Mammary epithelial cell (primary cell): ENCODE measurements around the gene FAM234B.

Source experiments
- CTCF ChIP-seq, 2 donors: IDR thresholded peaks in 1 of 2; conservative IDR thresholded peaks in 1 of 2; 2 replicates each; pipeline ENCODE4 v1.5.1; 2011 to 2012; ENCODE audit warnings: inconsistent platforms in 2 of 2, low read length in 2 of 2, mild to moderate bottlenecking in 2 of 2, control low read depth in 1 of 2, low read depth in 1 of 2; ENCODE audit not compliant: insufficient read depth in 1 of 2; ENCODE audit errors: extremely low read depth in 1 of 2
- EZH2 ChIP-seq: IDR thresholded peaks from 2 replicates; pipeline ENCODE4 v1.6.1; 2012; ENCODE audit warnings: low read length, inconsistent platforms, borderline replicate concordance

- TF ChIP-seq CTCF (conservative IDR thresholded peaks at IDR 0.05 in 1 of 2, IDR thresholded peaks at IDR 0.05 in 1 of 2; ENCODE audit: extremely low read depth in 1 of 2, insufficient read depth in 1 of 2, low read depth in 1 of 2, low read length in 2 of 2) (no peak), EZH2 (no peak)
These were observed 48.0 kb upstream of the FAM234B start for GRCh38 chr12:12996209-12996608.
